H1 (cell line): ENCODE data around the gene SIPA1L3. TPM values are rescaled to one million over a fixed set of nuclear protein-coding genes. Genes with fewer than 3 reads are reported as not detected.

Experiments
- BACH1 ChIP-seq: IDR thresholded peaks from 2 replicates; pipeline ENCODE4 v1.6.1; 2012; ENCODE audit warnings: low read length, improper control_type of control experiment
- CBX5 ChIP-seq: fragments of 300-800, 300-1000 bp; sonication (generic); IDR thresholded peaks from 2 replicates; pipeline ENCODE4 v1.7.1; 2016; ENCODE audit warnings: antibody characterized with exemption, low read length, low read depth
- CBX8 ChIP-seq: fragments of 300-800, 300-1000 bp; sonication (generic); IDR thresholded peaks from 2 replicates; pipeline ENCODE4 v1.7.1; 2016; ENCODE audit warnings: low read depth, low read length, borderline replicate concordance
- CEBPB ChIP-seq: IDR thresholded peaks from 2 replicates; pipeline ENCODE4 v1.6.1; 2012; ENCODE audit warnings: low read depth, low read length
- CREB1 ChIP-seq: IDR thresholded peaks from 2 replicates; pipeline ENCODE4 v1.6.1; 2012; ENCODE audit warnings: inconsistent platforms
- CTBP2 ChIP-seq: IDR thresholded peaks from 2 replicates; pipeline ENCODE4 v1.7.0; 2011; ENCODE audit warnings: borderline replicate concordance, mild to moderate bottlenecking, moderate library complexity, mixed read lengths, low read length; ENCODE audit not compliant: insufficient read depth, insufficient read length
- E2F6 ChIP-seq: IDR thresholded peaks from 2 replicates; pipeline ENCODE4 v1.6.1; 2012; ENCODE audit warnings: inconsistent platforms
- GABPA ChIP-seq: IDR thresholded peaks from 2 replicates; pipeline ENCODE4 v1.6.1; 2011; ENCODE audit warnings: mild to moderate bottlenecking, low read length, moderate library complexity, borderline replicate concordance; ENCODE audit not compliant: insufficient read depth
- HDAC6 ChIP-seq: IDR thresholded peaks from one replicate; pipeline ENCODE4 v1.7.1; 2012; ENCODE audit warnings: low read depth, mild to moderate bottlenecking, inconsistent platforms, low read length, moderate library complexity
- KDM4A ChIP-seq: IDR thresholded peaks from one replicate; pipeline ENCODE4 v1.7.1; 2012; ENCODE audit warnings: low read depth, mild to moderate bottlenecking, moderate library complexity, low read length, inconsistent platforms; ENCODE audit not compliant: severe bottlenecking
- MAFK ChIP-seq: IDR thresholded peaks from 2 replicates; pipeline ENCODE4 v1.6.1; 2012; ENCODE audit warnings: low read depth, mild to moderate bottlenecking, improper control_type of control experiment, low read length
- NRF1 ChIP-seq: IDR thresholded peaks from 2 replicates; pipeline ENCODE4 v1.6.1; 2011; ENCODE audit warnings: mild to moderate bottlenecking, low read depth, low read length, improper control_type of control experiment
- PHF8 ChIP-seq: fragments of 200-600 bp; sonication (generic); conservative IDR thresholded peaks from 2 replicates; pipeline ENCODE4 v1.7.1; 2012; ENCODE audit warnings: low read depth, mild to moderate bottlenecking, inconsistent platforms, low read length, moderate library complexity
- POLR2A ChIP-seq, 2 experiments: IDR thresholded peaks; 1 replicate in 1 of 2; 2 replicates in 1 of 2; pipeline ENCODE4 v1.6.1; 2011; ENCODE audit warnings: low read depth in 2 of 2, low read length in 2 of 2, mild to moderate bottlenecking in 2 of 2; ENCODE audit errors: control extremely low read depth in 1 of 2
- POLR2AphosphoS5 ChIP-seq: IDR thresholded peaks from 2 replicates; pipeline ENCODE4 v1.6.1; 2011; ENCODE audit warnings: low read depth, low read length
- RFX5 ChIP-seq: IDR thresholded peaks from 2 replicates; pipeline ENCODE4 v1.6.1; 2011; ENCODE audit warnings: low read depth, low read length, improper control_type of control experiment, borderline replicate concordance
- RXRA ChIP-seq: IDR thresholded peaks from 2 replicates; pipeline ENCODE4 v1.6.1; 2011; ENCODE audit warnings: low read depth, mild to moderate bottlenecking, low read length, moderate library complexity; ENCODE audit not compliant: insufficient read depth
- SIN3A ChIP-seq, 2 experiments: IDR thresholded peaks in 1 of 2; conservative IDR thresholded peaks in 1 of 2; 2 replicates each; pipeline ENCODE4 v1.6.1; 2011 to 2012; ENCODE audit warnings: low read length in 2 of 2, improper control_type of control experiment in 1 of 2, low read depth in 1 of 2, mild to moderate bottlenecking in 1 of 2
- SIX5 ChIP-seq: IDR thresholded peaks from 2 replicates; pipeline ENCODE4 v1.6.1; 2011; ENCODE audit warnings: mild to moderate bottlenecking, low read depth, low read length
- SP1 ChIP-seq: IDR thresholded peaks from 2 replicates; pipeline ENCODE4 v1.6.1; 2011; ENCODE audit warnings: low read depth, low read length
- SP4 ChIP-seq: IDR thresholded peaks from 2 replicates; pipeline ENCODE4 v1.6.1; 2012; ENCODE audit warnings: low read length, inconsistent platforms
- SRF ChIP-seq: IDR thresholded peaks from 2 replicates; pipeline ENCODE4 v1.6.1; 2011; ENCODE audit warnings: mild to moderate bottlenecking, low read depth, low read length, moderate library complexity
- TCF12 ChIP-seq: IDR thresholded peaks from 2 replicates; pipeline ENCODE4 v1.6.1; 2011; ENCODE audit warnings: low read depth, mild to moderate bottlenecking, low read length
- YY1 ChIP-seq: IDR thresholded peaks from 2 replicates; pipeline ENCODE4 v1.6.1; 2011; ENCODE audit warnings: low read depth, mild to moderate bottlenecking, low read length
- ZNF274 ChIP-seq: IDR thresholded peaks from 2 replicates; pipeline ENCODE4 v1.7.0; 2012; ENCODE audit warnings: low read length, borderline replicate concordance; ENCODE audit errors: extremely low read depth
- polyA plus RNA-seq, 7 experiments: library from polyadenylated mRNA; depleted of rRNA in 3 of 7; stranded (reverse) in 5 of 7; unstranded in 2 of 7; fragments of >200 nt in 5 of 7; fragments of 200-250 nt in 2 of 7; gene quantifications; 1 replicate in 5 of 7; 2 replicates in 1 of 7; 4 replicates in 1 of 7; pipeline versions ENCODE4 v1.2.1 to v1.2.3, GENCODE V29; 2011 to 2013; ENCODE audit warnings: missing spikeins in 2 of 7, mixed read lengths in 2 of 7
- total RNA-seq: library from RNA; stranded (reverse); fragmentation: NEBNext Ultra II Directional; extraction: Animal tissue kit (Norgen Biotek cat#: 25700); gene quantifications from 2 replicates; pipeline ENCODE4 v1.2.1, GENCODE V29; 2021

The SIPA1L3 gene
- total and polyA plus RNA-seq, 2 of the 8 experiments (the other 6 are each of a cell fraction or from before 2014, with no cell fraction given) = 15.0 to 54.9 TPM

- peak; percentile 97 for TF ChIP-seq SP1
- no peak for TF ChIP-seq CTBP2
- TF ChIP-seq CBX8 = no peak
- no peak for TF ChIP-seq BACH1
- TF ChIP-seq MAFK = no peak
- TF ChIP-seq SIN3A (conservative IDR thresholded peaks at IDR 0.05 in 1 of 2, IDR thresholded peaks at IDR 0.05 in 1 of 2; ENCODE audit: low read depth in 1 of 2, low read length in 2 of 2) = 0 out of 4 replicates have a peak, but pooled peaks have one; percentile 34 to 41
- peak; percentile 55; the same call in 1 of the 2 replicates for TF ChIP-seq SP4
- TF ChIP-seq ZNF274 = no peak
- no peak for TF ChIP-seq RFX5
- no peak for TF ChIP-seq RXRA
- no peak for TF ChIP-seq CBX5
- no peak for TF ChIP-seq TCF12
- TF ChIP-seq SRF = no peak
- TF ChIP-seq E2F6 = peak; percentile 45
- TF ChIP-seq POLR2A (IDR thresholded peaks at IDR 0.05; ENCODE audit: control extremely low read depth in 1 of 2, low read depth in 2 of 2, low read length in 2 of 2) = peak; percentile 90 to 97
- no peak for TF ChIP-seq NRF1
- TF ChIP-seq GABPA = no peak
- peak; percentile 64 for TF ChIP-seq CEBPB
- TF ChIP-seq HDAC6 = no peak
- TF ChIP-seq CREB1 = no peak; the same call in 1 of the 2 replicates
- peak; percentile 86; the same call in 1 of the 2 replicates for TF ChIP-seq POLR2AphosphoS5
- TF ChIP-seq KDM4A = no peak
- no peak for TF ChIP-seq PHF8
- TF ChIP-seq SIX5 = no peak
- TF ChIP-seq YY1 = no peak
Measured at GRCh38 chr19:38004521-38005223, 97.7 kb downstream of the SIPA1L3 start (continued).
